Measurements from ENCODE around the gene ROBO3.

GRCh38 chr11:124891373-124891861, 26.2 kb downstream of the ROBO3 start:
- TF ChIP-seq CTCF (IDR thresholded peaks at IDR 0.05 in 2 of 3, conservative IDR thresholded peaks at IDR 0.05 in 1 of 3; ENCODE audit: borderline replicate concordance in 1 of 3, insufficient read depth in 1 of 3, low read depth in 2 of 3, low read length in 2 of 3), result peak in 1 of 3 experiments; percentile 13; a peak in 2 of 6 replicates
- no peak for TF ChIP-seq ZBTB33 (IDR thresholded peaks at IDR 0.05; ENCODE audit: extremely low read depth, insufficient replicate concordance, low read length)
- TF ChIP-seq POLR2A (IDR thresholded peaks at IDR 0.05; ENCODE audit: borderline replicate concordance, extremely low read depth, insufficient read depth, insufficient read length), result no peak
- TF ChIP-seq EZH2 (IDR thresholded peaks at IDR 0.05), result no peak
